Glomerular visceral epithelial cell (primary cell): ENCODE data around the gene PLEKHB1.

Source experiments
- DNase-seq: peaks from one replicate; pipeline ENCODE4 v3.0.0-alpha.2; 2016; ENCODE audit errors: extremely low spot score

Gene PLEKHB1

DNA sequence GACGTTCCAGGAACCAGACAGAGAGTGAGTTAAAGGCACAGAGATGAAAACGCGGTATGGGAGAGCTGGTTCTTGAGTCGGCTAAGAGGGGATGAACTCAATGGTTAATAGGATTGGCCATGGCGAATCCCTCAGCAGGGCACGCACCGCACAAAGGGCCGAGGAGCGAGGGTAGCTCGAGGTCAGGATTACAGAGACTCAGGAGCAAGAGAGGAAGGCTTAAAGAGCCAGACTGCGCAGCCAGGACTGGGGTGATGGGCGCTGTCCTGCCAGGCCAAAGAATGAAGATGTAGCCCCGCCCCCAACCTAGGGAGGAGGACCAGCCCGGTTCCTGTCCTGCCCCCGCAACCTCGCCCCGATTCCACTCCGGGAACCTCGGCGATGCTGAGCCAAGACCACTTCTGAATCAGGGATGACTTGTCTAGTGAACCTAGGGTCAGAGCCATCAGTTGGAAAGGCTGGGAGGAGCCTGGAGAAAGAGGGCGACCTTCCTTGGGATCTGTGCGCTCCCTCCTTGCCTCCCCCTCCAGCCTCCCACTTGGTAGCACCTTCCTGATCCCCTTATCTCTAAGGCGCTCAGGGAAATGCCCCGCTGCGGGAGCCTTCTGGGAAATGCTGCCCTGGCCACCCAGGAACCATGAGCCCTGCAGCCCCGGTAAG, at the start of gene PLEKHB1:
PLEKHB1 (plus strand) TSS at position 610 of the 660 bp plus-strand sequence; CDS start at position 638, 28 bp downstream.
- DNase-seq = no peak

GRCh38 chr11:73597336-73597955, 48.9 kb upstream of the PLEKHB1 start:
- DNase-seq = peak; percentile 3

DNA sequence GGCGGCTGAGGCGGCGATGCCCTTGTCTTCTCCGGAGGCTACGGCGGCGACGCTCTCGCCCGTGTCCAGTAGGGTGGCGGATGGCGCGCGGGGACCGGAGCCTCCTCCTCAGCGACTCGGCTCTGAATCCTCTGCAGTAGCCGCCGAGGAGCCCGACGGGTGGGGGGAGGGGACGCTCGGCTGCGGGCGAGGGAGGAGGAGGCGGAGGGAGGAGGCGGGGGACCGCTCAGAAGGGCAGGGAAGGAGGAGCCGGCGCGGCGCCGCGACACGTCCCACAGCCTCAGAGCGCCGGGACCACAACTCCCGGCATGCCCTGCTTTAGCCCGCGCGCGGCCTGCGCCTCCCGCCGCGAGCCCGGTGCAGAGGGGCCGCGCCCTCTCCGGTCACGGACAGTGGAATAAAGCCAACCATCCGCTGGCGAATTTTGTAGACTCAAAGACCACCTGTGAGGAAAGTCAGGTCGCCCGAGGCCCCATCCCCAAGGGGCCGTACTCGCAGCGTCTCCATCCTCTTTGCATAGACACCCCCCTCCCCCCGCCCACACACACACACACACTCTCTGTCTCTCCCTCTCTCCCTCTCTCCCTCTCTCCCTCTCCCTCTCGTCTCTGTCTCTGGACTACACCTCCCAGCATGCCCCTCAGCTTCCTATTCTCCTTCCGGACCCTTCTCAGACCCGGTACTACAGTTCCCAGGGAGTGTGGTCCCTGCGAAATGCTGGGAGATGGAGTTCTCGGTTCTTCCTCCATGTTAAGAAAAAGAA, 48.2 kb upstream of the PLEKHB1 start, which contains the start of gene FAM168A:
FAM168A (minus strand) TSS at position 157 of the 763 bp plus-strand sequence. CDS start 129,638 bp downstream, outside the sequence.
- peak; percentile 95 for DNase-seq

- no peak for DNase-seq
Measured at GRCh38 chr11:73598719-73599379, 47.5 kb upstream of the PLEKHB1 start.

DNA sequence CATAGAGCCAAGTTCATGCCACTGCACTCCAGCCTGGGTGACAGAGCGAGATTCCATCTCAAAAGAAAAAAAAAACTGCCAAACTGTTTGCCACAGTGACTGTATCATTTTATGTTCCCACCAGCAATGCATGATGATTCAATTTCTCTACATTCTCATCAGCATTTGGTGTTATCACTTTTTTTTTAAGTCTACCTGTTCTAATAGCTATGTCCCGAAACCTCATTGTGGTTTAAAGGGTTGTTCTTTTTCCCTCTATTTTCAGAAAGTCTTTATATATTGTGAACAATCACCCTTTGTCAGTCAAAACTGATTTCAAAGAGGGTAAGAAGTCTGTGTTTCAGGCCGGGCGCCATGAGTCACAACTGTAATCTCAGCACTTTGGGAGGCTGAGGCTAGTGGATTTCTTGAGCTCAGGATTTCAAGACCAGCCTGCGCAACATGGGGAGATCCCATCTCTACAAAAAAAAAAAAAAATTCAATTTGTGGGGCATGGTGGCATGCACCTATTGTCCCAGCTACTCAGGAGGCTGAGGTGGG, 33.7 kb upstream of the PLEKHB1 start:
- DNase-seq = no peak

- no peak for DNase-seq
Measured at GRCh38 chr11:73614591-73614990, 31.8 kb upstream of the PLEKHB1 start.

GRCh38 chr11:73622926-73623593, 23.3 kb upstream of the PLEKHB1 start:
- no peak for DNase-seq

- no peak for DNase-seq
Measured at GRCh38 chr11:73623686-73624085, 22.7 kb upstream of the PLEKHB1 start.

GRCh38 chr11:73625696-73626318, 20.6 kb upstream of the PLEKHB1 start:
- peak; percentile 70 for DNase-seq

DNA sequence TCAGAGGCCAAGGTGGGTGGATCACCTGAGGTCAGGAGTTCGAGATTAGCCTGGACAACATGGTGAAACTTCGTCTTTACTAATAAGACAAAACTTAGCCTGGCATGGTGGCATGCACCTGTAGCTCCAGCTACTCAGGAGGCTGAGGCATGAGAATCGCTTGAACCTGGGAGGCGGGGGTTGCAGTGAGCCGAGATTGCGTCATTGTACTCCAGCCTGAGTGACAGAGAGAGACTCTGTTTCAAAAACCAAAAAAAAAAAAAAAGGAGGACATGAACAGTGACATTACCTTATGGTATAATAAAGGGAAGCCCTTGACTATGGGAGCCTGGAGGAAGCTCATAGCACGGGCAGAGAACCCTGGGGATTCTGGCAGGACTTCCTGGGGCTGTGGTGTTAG, 16.5 kb upstream of the PLEKHB1 start:
- no peak for DNase-seq

GRCh38 chr11:73632996-73633395, 13.4 kb upstream of the PLEKHB1 start:
- DNase-seq = no peak

GRCh38 chr11:73633999-73634398, 12.4 kb upstream of the PLEKHB1 start:
- DNase-seq = no peak

DNA sequence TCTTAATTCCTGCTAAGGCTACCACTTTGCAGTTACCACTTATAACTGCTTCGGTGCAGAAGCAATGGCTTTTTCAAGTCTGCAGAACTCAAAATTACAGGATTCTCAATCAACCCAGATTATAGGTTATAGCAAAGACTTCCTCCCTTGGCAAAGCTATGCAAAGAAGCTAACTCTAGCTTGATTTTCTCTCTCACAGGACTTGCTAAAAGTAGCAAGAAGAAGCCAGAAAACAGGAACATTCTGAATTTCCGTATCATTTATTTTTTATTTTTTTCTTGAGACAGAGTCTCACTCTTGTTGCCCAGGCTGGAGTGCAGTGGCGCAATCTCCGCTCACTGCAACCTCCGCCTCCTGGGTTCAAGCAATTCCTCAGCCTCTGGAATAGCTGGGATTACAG, 10.7 kb upstream of the PLEKHB1 start:
- no peak for DNase-seq

GRCh38 chr11:73636249-73636648, 10.1 kb upstream of the PLEKHB1 start:
- no peak for DNase-seq

- no peak for DNase-seq
Measured at GRCh38 chr11:73637012-73637411, 9.4 kb upstream of the PLEKHB1 start.

GRCh38 chr11:73640592-73640991, 5.8 kb upstream of the PLEKHB1 start:
- DNase-seq = no peak

DNA sequence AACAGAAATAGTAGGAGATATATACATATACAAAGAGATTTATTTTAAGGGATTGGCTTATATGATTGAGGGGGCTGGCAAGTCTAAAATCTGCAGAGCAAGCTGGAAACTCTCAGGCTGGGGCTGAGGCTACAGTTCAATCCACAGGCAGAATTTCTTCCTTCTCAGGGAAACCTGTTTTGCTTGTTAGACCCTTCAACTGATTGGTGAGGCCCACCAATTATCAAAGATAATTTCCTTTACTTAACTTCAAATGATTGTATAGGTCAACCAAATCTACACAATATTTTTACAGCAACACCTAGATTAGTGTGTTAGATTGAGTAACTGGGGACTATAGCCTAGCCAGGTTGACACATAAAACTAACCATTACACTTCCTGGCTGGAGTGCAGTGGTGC, 4.7 kb upstream of the PLEKHB1 start:
- no peak for DNase-seq

DNA sequence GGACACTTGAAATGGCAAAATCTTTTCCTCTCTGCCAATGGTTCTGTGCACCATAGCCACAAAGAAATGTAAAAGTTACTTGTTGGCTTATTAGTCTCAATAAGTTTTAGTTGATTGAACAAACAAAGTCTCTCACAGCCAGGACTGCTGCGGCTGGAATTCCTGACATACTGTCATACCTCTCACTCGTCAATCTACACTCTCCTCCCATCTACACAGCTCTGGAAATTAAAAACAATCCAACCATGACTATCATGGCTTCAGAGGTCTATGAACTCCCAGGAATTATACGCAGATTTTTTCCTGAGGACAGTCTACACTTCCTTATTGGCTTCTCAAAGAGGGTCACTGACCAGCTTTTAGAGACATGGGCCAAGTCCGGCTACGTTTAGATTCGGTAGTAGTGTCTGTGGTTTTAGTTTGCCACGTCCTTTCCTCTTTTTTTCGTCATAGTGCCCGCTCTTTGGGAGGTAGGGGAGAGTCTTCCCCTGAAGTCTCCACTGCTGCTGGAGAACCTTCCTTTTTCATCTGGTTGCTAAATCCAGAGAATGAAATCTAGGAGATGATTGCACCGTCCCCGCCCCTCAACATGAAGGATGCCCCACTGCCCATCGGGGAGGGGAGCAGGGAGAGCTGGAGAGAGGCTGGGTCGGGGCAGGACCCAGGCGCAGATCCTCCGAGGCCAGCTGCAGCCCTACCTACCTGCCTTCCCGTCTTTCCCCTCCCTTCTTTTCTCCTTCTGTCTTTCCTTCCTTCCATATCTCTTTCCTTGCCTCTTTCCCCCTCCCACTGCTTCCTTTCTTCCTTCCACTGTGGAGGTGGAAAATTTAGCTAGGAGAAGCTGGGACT, 1.0 kb upstream of the PLEKHB1 start:
- peak; percentile 18 for DNase-seq

- DNase-seq = peak; percentile 60
Measured at GRCh38 chr11:73647459-73648100, 1.2 kb downstream of the PLEKHB1 start.
